RWPE2 (cell line): Measurements from ENCODE around the gene CCDC174.

Experiments
- ATAC-seq: fragments of 200-7000 bp; cut with Tn5 transposase; 3 replicates; pipeline ENCODE4 v1.9.1; 2021; ENCODE audit warnings: low read depth
- DNase-seq: peaks from one replicate; pipeline ENCODE4 v3.0.0-alpha.2; 2020; ENCODE audit warnings: low spot score
- H3K27ac ChIP-seq: fragments of 450-650 bp; 2 replicates; pipeline ENCODE4 v1.5.1; 2017; ENCODE audit warnings: mild to moderate bottlenecking; ENCODE audit not compliant: poor library complexity, severe bottlenecking
- H3K27me3 ChIP-seq: fragments of 250-450 bp; sonication (Bioruptor Pico); 2 replicates; pipeline ENCODE4 v1.5.1; 2021; ENCODE audit warnings: mild to moderate bottlenecking, moderate library complexity; ENCODE audit not compliant: insufficient read depth, poor library complexity, severe bottlenecking
- H3K36me3 ChIP-seq: fragments of 250-450 bp; sonication (Bioruptor Pico); 2 replicates; pipeline ENCODE4 v1.5.1; 2020; ENCODE audit warnings: low read depth, mild to moderate bottlenecking, moderate library complexity
- H3K4me1 ChIP-seq: fragments of 250-450 bp; sonication (Bioruptor Pico); 2 replicates; pipeline ENCODE4 v1.5.1; 2021; ENCODE audit warnings: mild to moderate bottlenecking, moderate library complexity; ENCODE audit not compliant: insufficient read depth, poor library complexity, severe bottlenecking
- H3K4me3 ChIP-seq: fragments of 250-450 bp; sonication (Bioruptor Pico); 2 replicates; pipeline ENCODE4 v1.5.1; 2021; ENCODE audit warnings: mild to moderate bottlenecking, moderate library complexity; ENCODE audit not compliant: severe bottlenecking
- H3K9me3 ChIP-seq: fragments of 250-450 bp; sonication (Bioruptor Pico); 2 replicates; pipeline ENCODE4 v1.5.1; 2021; ENCODE audit warnings: mild to moderate bottlenecking, moderate library complexity; ENCODE audit not compliant: severe bottlenecking
- CTCF ChIP-seq: fragments of 450-650 bp; IDR thresholded peaks from one replicate; pipeline ENCODE4 v1.5.1; 2017; ENCODE audit warnings: mild to moderate bottlenecking, moderate library complexity; ENCODE audit not compliant: poor library complexity, severe bottlenecking

Gene CCDC174

DNA sequence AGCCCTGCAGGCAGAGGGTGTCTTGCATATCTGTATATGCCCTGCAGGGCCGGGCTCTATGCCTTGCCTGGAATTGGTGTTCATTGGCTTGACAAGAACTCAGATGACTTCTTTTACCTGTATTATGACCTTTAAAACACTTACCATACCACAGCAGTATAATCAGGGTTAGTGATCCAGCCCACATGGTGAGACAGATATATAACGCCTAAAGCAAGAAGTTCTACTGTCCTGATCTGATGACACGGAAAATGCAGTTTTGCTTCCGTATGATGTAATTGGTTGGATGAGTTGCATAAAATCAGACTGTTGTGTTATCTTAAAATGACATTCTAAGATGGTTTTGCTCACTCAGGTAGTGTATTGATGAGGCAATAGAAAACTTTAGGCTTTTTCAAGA, 9.4 kb downstream of the CCDC174 start:
- ATAC-seq (no peak), DNase-seq (no peak)
- H3K27me3 ChIP-seq: no peaks in the 10 kb centered on the region
- H3K4me3 ChIP-seq: no peak overlapping the region
- no peak overlapping the region for H3K27ac ChIP-seq
- no peak for TF ChIP-seq CTCF
- H3K9me3 ChIP-seq: no peaks in the 10 kb centered on the region
- H3K4me1 ChIP-seq: no peaks in the 10 kb centered on the region
- H3K36me3 ChIP-seq: peaks cover 95% of the 10 kb centered on the region

DNA sequence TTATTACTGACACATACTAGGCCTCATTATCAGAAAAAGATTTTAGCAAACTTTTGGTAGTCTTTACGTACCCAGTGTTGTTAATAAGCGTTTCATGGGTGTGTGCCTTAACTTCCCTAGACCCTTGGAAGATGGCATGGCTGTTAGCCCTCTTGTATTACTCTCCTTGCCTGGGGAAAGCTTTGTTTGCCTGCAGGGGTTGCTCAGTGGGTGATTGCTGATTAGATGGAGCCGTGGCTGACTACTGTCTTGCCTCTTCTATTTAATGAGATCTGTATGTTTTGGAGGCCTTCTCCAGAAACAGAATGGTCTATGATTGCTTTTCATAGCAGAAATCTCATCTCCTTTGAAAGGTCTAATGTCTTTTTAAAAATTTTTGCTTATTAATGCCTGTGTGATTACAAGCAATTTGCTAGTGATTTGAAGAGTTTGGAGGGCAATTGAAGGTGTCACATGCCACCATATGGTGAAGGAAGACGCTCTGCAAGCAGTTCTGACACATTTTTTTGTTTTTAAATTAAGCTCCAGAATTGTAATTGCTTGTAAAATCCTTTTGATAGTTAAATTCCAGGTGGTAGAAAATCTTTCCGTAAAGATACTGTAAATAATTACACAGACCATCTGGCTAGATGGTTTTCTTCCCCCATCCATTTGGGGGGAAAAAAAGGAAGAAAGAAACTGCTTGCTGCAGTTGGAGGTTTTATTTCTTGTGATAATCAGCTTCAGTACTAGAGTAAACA, 12.0 kb downstream of the CCDC174 start:
- ATAC-seq (no peak), DNase-seq (no peak)
- Histone ChIP-seq H3K4me3 (no peak overlapping the region), H3K27me3 (no peaks in the 10 kb centered on the region), H3K9me3 (no peaks in the 10 kb centered on the region), H3K27ac (no peak overlapping the region), H3K4me1 (no peaks in the 10 kb centered on the region), H3K36me3 (peaks cover 95% of the 10 kb centered on the region)
- no peak for TF ChIP-seq CTCF

DNA sequence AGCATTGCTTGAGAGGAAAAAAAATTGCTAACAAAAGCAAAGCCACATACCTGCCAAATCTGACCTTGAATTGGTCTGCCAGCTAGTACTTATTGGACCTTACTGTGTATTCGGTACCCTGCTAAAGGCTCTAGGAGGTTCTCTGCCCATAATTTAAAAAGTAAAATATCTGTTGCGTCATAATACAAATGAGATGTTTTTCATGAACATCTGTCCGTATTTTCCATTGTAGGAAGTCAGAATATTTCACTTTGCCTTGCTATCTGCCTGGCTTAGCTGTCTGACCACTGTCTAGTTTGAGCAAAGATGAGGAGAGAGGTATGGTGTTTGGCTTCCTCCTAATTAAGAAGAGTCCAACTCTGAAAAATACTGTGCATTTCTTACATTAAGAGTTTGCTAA, 12.6 kb downstream of the CCDC174 start:
- TF ChIP-seq CTCF: no peak
- H3K27me3 ChIP-seq: no peaks in the 10 kb centered on the region
- no peak overlapping the region for H3K27ac ChIP-seq
- no peak for DNase-seq
- H3K4me3 ChIP-seq: no peak overlapping the region
- no peaks in the 10 kb centered on the region for H3K4me1 ChIP-seq
- H3K9me3 ChIP-seq: no peaks in the 10 kb centered on the region
- no peak for ATAC-seq
- peaks cover 96% of the 10 kb centered on the region for H3K36me3 ChIP-seq

DNA sequence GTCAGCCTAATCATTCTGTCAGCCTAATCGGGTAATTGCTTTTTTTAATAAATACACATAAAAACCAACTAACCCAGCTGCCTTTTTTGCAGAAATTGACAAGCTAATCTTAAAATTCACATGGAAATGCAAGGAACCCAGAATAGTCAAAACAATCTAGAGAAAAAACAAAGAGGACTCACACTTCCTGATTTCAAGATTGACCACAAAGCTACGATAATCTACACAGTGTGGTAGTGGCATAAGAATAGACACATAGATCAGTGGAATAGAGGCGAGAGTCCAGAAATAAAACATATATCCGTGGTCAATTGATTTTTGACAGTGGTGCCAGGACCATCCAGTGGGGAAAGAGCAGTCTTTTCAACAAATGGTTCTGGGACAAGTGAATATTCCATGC, 21.0 kb downstream of the CCDC174 start:
- DNase-seq (no peak), ATAC-seq (no peak)
- H3K4me3 ChIP-seq: no peak overlapping the region
- H3K27ac ChIP-seq: no peak overlapping the region
- no peaks in the 10 kb centered on the region for H3K9me3 ChIP-seq
- H3K4me1 ChIP-seq: no peaks in the 10 kb centered on the region
- H3K36me3 ChIP-seq: peaks cover 54% of the 10 kb centered on the region
- H3K27me3 ChIP-seq: no peaks in the 10 kb centered on the region
- TF ChIP-seq CTCF: no peak

GRCh38 chr3:14674841-14675240, 23.3 kb downstream of the CCDC174 start, which contains the start of gene C3orf20:
TSS of gene C3orf20 (plus strand) at chr3:14675141. CDS start at chr3:14682714, 7,573 bp downstream.
- no peak for DNase-seq
- no peak for TF ChIP-seq CTCF
- peaks cover 31% of the 10 kb centered on the region for H3K36me3 ChIP-seq

More at GRCh38 chr3:14674841-14675240, 23.3 kb downstream of the CCDC174 start, which contains the start of gene C3orf20:
- Histone ChIP-seq H3K27me3 (no peaks in the 10 kb centered on the region), H3K4me3 (no peak within 1 kb of the TSS), H3K27ac (no peak within 1 kb of the TSS), H3K9me3 (no peaks in the 10 kb centered on the region), H3K4me1 (no peaks in the 10 kb centered on the region)
- no peak for ATAC-seq
